SU-DHL-6 (cell line): ENCODE results near the gene PEX7.

ENCODE experiments used
- H2AFZ ChIP-seq: fragments of 200-600 bp; sonication (generic); 2 replicates; pipeline ENCODE4 v1.6.1; 2014; ENCODE audit warnings: low read depth, mild to moderate bottlenecking, moderate library complexity, mixed read lengths, antibody characterized with exemption, low read length; ENCODE audit not compliant: severe bottlenecking
- H3F3A ChIP-seq: fragments of 200-600 bp; shearing (Covaris generic); 2 replicates; pipeline ENCODE4 v1.6.0; 2016; ENCODE audit warnings: antibody characterized with exemption, mild to moderate bottlenecking; ENCODE audit not compliant: insufficient read depth
- H3K27ac ChIP-seq: fragments of 200-600 bp; sonication (generic); 2 replicates; pipeline ENCODE4 v1.5.1; 2016; ENCODE audit warnings: low read depth, mild to moderate bottlenecking, low read length, moderate library complexity, mixed read lengths
- H3K27me3 ChIP-seq: fragments of 200-600 bp; sonication (generic), shearing (Covaris generic); 2 replicates; pipeline ENCODE4 v1.6.0; 2014; ENCODE audit warnings: mild to moderate bottlenecking, low read length
- H3K36me3 ChIP-seq: fragments of 200-600 bp; sonication (generic); 2 replicates; pipeline ENCODE4 v1.6.1; 2014; ENCODE audit warnings: mild to moderate bottlenecking, low read length, mixed read lengths
- H3K4me2 ChIP-seq: fragments of 300-600, 200-600 bp; shearing (Covaris generic), sonication (generic); 2 replicates; pipeline ENCODE4 v1.6.0; 2014; ENCODE audit warnings: low read length, low read depth, mild to moderate bottlenecking; ENCODE audit not compliant: poor library complexity, severe bottlenecking
- H3K4me3 ChIP-seq: fragments of 200-600 bp; sonication (generic); 2 replicates; pipeline ENCODE4 v1.5.1; 2014; ENCODE audit warnings: antibody characterized with exemption, low read length, mild to moderate bottlenecking, mixed read lengths; ENCODE audit not compliant: insufficient read depth, poor library complexity, severe bottlenecking
- H3K79me2 ChIP-seq: fragments of 200-600 bp; sonication (generic); 2 replicates; pipeline ENCODE4 v1.6.1; 2014; ENCODE audit warnings: mild to moderate bottlenecking, low read length, moderate library complexity; ENCODE audit not compliant: insufficient read depth
- H3K9ac ChIP-seq: fragments of 200-600 bp; sonication (generic); 2 replicates; pipeline ENCODE4 v1.7.0; 2014; ENCODE audit warnings: mild to moderate bottlenecking, low read length
- H3K9me2 ChIP-seq: fragments of 200-600 bp; sonication (generic); replicated peaks from 2 replicates; pipeline ENCODE4 v1.6.1; 2014; ENCODE audit warnings: low read length; ENCODE audit not compliant: insufficient read depth
- H3K9me3 ChIP-seq: fragments of 200-600 bp; sonication (generic); 2 replicates; pipeline ENCODE4 v1.6.1; 2014; ENCODE audit warnings: low read length, mixed read lengths; ENCODE audit not compliant: insufficient read depth
- H4K20me1 ChIP-seq: fragments of 200-600 bp; sonication (generic); 2 replicates; pipeline ENCODE4 v1.6.1; 2014; ENCODE audit warnings: low read depth, mild to moderate bottlenecking, antibody characterized with exemption, low read length, moderate library complexity, mixed read lengths
- EZH2phosphoT487 ChIP-seq: fragments of 200-600 bp; sonication (generic), shearing (Covaris generic); conservative IDR thresholded peaks from 2 replicates; pipeline ENCODE4 v1.6.1; 2018; ENCODE audit warnings: mild to moderate bottlenecking, antibody characterized with exemption, low read length, moderate library complexity, mixed read lengths
- TF ChIP-seq, protein P1 (sequence below): fragments of 200-600 bp; sonication (generic); IDR thresholded peaks from one replicate; pipeline ENCODE4 v1.5.1; 2017; ENCODE audit warnings: antibody characterized with exemption, mild to moderate bottlenecking, low read length, moderate library complexity; ENCODE audit not compliant: insufficient read depth, poor library complexity, severe bottlenecking

PEX7 gene

DNA sequence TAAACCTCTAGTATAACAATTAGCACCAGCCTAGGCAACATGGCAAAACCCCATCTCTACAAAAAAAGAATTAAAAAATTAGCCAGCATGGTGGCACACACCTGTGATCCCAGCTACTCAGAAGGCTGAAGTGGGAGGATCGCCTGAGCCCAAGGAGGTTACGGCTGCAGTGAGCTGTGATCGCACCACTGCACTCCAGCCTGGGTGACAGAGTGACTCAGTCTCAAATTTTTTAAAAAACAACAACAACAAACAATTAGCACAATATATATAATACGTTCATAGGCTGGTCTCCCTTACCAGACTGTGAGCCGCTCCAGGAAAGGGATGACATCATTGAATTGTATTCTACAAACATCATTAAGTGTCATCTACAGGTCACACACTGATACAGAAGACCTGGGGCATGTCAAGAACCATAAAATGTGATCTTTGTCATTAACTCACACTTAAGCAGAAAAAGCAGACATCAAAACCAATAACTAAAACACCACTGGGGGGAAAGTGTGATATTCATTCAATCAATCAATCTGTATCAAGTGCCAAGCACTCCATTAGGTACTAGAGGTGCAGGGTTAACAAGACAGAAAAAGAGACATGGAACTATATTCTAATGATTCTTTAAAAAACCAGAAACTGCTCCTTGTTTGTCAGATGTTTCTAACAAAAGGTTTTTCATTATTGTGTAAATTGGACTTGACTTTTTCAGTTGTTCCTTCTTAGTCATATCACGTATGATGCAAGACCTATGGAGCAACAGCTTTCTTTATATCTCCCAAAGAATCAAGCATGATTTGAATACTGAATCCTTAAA lies 48.0 kb upstream of the PEX7 start:
- no peaks in the 10 kb centered on the region for H3K36me3 ChIP-seq
- no peaks in the 10 kb centered on the region for H3K9me2 ChIP-seq
- no peaks in the 10 kb centered on the region for H3F3A ChIP-seq
- no peaks in the 10 kb centered on the region for H3K27me3 ChIP-seq
- H3K79me2 ChIP-seq, result no peaks in the 10 kb centered on the region
- H2AFZ ChIP-seq, result no peak overlapping the region
- H3K27ac ChIP-seq, result no peak overlapping the region
- no peak overlapping the region for H3K4me2 ChIP-seq
- H3K9ac ChIP-seq, result no peak overlapping the region
- TF ChIP-seq, protein P1, sequence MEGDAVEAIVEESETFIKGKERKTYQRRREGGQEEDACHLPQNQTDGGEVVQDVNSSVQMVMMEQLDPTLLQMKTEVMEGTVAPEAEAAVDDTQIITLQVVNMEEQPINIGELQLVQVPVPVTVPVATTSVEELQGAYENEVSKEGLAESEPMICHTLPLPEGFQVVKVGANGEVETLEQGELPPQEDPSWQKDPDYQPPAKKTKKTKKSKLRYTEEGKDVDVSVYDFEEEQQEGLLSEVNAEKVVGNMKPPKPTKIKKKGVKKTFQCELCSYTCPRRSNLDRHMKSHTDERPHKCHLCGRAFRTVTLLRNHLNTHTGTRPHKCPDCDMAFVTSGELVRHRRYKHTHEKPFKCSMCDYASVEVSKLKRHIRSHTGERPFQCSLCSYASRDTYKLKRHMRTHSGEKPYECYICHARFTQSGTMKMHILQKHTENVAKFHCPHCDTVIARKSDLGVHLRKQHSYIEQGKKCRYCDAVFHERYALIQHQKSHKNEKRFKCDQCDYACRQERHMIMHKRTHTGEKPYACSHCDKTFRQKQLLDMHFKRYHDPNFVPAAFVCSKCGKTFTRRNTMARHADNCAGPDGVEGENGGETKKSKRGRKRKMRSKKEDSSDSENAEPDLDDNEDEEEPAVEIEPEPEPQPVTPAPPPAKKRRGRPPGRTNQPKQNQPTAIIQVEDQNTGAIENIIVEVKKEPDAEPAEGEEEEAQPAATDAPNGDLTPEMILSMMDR, result no peak
- no peak for TF ChIP-seq EZH2phosphoT487
- no peak overlapping the region for H3K4me3 ChIP-seq
- H4K20me1 ChIP-seq, result no peaks in the 10 kb centered on the region
- H3K9me3 ChIP-seq, result no peaks in the 10 kb centered on the region

DNA sequence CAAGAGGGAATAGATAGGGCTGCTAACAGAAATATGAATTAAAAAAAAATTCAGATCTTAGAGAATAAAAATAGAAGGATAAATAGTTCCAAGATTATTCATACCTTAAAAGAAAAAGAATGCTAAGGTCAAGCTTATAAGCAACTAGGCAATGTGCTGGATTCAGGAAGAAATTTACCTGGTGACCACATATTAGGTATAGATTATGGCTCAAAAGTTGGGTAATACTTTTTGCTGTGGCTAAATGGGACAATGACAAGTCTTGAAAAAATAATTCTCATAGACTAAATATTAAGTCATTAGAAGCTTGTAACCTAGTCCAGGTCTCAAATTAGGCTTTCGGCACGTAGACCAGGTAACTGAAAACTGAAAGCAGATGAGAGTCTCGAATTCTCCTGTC lies 47.3 kb upstream of the PEX7 start:
- Histone ChIP-seq H2AFZ (no peak overlapping the region), H3K9me2 (no peaks in the 10 kb centered on the region), H4K20me1 (no peaks in the 10 kb centered on the region), H3K4me3 (no peak overlapping the region), H3F3A (no peaks in the 10 kb centered on the region), H3K27me3 (no peaks in the 10 kb centered on the region), H3K27ac (no peak overlapping the region), H3K4me2 (no peak overlapping the region), H3K9me3 (no peaks in the 10 kb centered on the region), H3K79me2 (no peaks in the 10 kb centered on the region), H3K9ac (no peak overlapping the region), H3K36me3 (no peaks in the 10 kb centered on the region)
- TF ChIP-seq EZH2phosphoT487, result no peak
- TF ChIP-seq, protein P1, result no peak

DNA sequence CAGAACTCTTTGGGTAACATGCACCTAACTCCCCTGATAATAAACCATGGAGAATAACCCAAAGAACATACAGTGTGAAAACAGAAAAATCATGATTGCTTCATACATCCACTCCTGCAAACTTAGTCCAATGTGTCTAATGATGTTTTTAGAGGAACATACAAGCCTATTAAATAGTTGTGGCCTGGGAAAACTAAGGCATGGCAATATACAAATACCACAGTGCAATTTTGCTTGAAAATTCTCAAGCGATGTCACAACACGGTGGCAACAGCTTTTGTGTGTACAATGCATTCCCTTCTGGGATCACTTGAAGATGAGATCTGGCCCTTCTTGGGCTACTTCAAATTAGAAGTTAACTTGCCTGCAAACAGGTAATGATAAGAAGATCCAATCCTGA lies 46.8 kb upstream of the PEX7 start:
- Histone ChIP-seq H4K20me1 (no peaks in the 10 kb centered on the region), H3K9me3 (no peaks in the 10 kb centered on the region), H3K27me3 (no peaks in the 10 kb centered on the region), H3K9ac (no peak overlapping the region), H3K4me3 (no peak overlapping the region), H3K36me3 (no peaks in the 10 kb centered on the region), H3K79me2 (no peaks in the 10 kb centered on the region), H3K4me2 (no peak overlapping the region), H2AFZ (no peak overlapping the region), H3F3A (no peaks in the 10 kb centered on the region), H3K9me2 (no peaks in the 10 kb centered on the region), H3K27ac (no peak overlapping the region)
- no peak for TF ChIP-seq EZH2phosphoT487

DNA sequence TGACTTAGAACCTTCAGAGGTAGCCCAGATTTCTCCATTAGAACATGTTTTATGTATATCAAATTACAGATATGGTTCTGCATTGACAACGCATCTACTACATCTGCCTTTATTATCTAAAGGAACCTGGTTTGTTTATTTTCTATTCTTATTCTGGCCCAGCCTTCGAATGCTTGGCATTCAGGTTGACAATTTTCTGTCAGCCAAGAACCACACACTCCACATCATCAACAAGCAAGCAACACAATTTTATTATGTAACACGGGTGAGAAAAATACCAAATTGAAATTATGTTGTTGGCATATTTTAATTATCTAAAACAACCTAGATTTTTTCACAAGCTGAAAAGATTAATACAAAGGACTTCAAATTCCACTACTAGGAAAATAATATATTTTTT lies 44.7 kb upstream of the PEX7 start:
- no peaks in the 10 kb centered on the region for H4K20me1 ChIP-seq
- no peak overlapping the region for H3K4me3 ChIP-seq
- no peak overlapping the region for H2AFZ ChIP-seq
- TF ChIP-seq, protein P1, result no peak
- TF ChIP-seq EZH2phosphoT487, result no peak
- no peak overlapping the region for H3K9ac ChIP-seq
- H3K27ac ChIP-seq, result no peak overlapping the region
- H3F3A ChIP-seq, result no peaks in the 10 kb centered on the region
- H3K79me2 ChIP-seq, result no peaks in the 10 kb centered on the region
- no peaks in the 10 kb centered on the region for H3K9me3 ChIP-seq
- H3K36me3 ChIP-seq, result no peaks in the 10 kb centered on the region
- no peaks in the 10 kb centered on the region for H3K27me3 ChIP-seq
- no peaks in the 10 kb centered on the region for H3K9me2 ChIP-seq
- no peak overlapping the region for H3K4me2 ChIP-seq
